ENCODE results near the gene SNX25.

DNA sequence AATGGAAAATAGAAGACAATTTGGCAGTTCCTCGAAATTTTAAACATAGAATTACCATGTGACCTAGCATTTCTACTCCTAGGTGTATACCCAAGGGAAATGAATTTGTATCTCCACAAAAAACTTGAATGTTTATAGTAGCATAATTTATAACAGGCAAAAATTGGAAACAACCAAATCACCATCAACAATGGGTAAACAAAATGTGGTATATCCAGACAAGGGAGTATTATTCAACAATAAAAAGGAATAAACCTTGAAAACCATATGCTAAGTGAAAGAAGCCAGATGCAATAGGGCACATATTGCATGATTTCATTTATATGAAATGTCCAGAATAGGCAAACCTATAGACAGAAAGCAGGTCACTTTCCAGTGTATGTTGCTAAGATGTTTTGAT lies 83.8 kb downstream of the SNX25 start:
- TF ChIP-seq, protein P1, sequence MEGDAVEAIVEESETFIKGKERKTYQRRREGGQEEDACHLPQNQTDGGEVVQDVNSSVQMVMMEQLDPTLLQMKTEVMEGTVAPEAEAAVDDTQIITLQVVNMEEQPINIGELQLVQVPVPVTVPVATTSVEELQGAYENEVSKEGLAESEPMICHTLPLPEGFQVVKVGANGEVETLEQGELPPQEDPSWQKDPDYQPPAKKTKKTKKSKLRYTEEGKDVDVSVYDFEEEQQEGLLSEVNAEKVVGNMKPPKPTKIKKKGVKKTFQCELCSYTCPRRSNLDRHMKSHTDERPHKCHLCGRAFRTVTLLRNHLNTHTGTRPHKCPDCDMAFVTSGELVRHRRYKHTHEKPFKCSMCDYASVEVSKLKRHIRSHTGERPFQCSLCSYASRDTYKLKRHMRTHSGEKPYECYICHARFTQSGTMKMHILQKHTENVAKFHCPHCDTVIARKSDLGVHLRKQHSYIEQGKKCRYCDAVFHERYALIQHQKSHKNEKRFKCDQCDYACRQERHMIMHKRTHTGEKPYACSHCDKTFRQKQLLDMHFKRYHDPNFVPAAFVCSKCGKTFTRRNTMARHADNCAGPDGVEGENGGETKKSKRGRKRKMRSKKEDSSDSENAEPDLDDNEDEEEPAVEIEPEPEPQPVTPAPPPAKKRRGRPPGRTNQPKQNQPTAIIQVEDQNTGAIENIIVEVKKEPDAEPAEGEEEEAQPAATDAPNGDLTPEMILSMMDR (optimal IDR thresholded peaks at IDR 0.05 in 1 of 3, IDR thresholded peaks at IDR 0.05 in 1 of 3, conservative IDR thresholded peaks at IDR 0.05 in 1 of 3; ENCODE audit: extremely low read depth in 1 of 3, insufficient read depth in 2 of 3, low read length in 3 of 3): no peak
- no peak for TF ChIP-seq EZH2 (IDR thresholded peaks at IDR 0.05; ENCODE audit: low read length)
